ENCODE data around the gene OR10J1.

The OR10J1 gene

GRCh38 chr1:159473335-159473734 lies 33.8 kb downstream of the OR10J1 start:
- DNase-seq: no peak
- in situ Hi-C loops (cut with MboI; ENCODE audit: low pct_unique_long_range_greater_than_20kb, low sequenced_read_pairs): no loop called here

GRCh38 chr1:159474926-159475325 lies 35.4 kb downstream of the OR10J1 start:
- DNase-seq: no peak
- in situ Hi-C loops (cut with MboI; ENCODE audit: low pct_unique_long_range_greater_than_20kb, low sequenced_read_pairs): no loop called here

GRCh38 chr1:159483501-159483900 lies 44.0 kb downstream of the OR10J1 start:
- in situ Hi-C loops (cut with MboI; ENCODE audit: low pct_unique_long_range_greater_than_20kb, low sequenced_read_pairs): no loop called here
- DNase-seq: no peak
